ENCODE data around the gene NOL3. TPM values are rescaled to one million over a fixed set of nuclear protein-coding genes. Genes with fewer than 3 reads are reported as not detected.

NOL3 gene
- total RNA-seq, 1 experiment from 2014 or later = 49.8 TPM

GRCh38 chr16:67192781-67193361 lies 22.5 kb downstream of the NOL3 start:
- no peaks in the 10 kb centered on the region for H3K9me3 Mint-ChIP-seq (ENCODE audit: unreplicated experiment)
- ChIA-PET CTCF (interaction anchor here (0.6 to 1.1 kb wide), 9 partner anchors 10 to 288 kb away, joined by 3 to 4 read pairs (median 3); partner anchors contain the start of gene ATP6V0D1), POLR2A (interaction anchor here (0.6 to 2.6 kb wide), 12 partner anchors 10 to 75 kb away, joined by 3 to 12 read pairs (median 4); partner anchors contain the start of genes FBXL8, FHOD1, MATCAP1 and TMEM208)
- intact Hi-C loops (cut with micrococcal nuclease) = loop anchor here (2.0 kb wide), 1 partner anchor 86 kb away; the partner anchor contains the start of gene PLEKHG4
- TF ChIP-seq, protein P1, sequence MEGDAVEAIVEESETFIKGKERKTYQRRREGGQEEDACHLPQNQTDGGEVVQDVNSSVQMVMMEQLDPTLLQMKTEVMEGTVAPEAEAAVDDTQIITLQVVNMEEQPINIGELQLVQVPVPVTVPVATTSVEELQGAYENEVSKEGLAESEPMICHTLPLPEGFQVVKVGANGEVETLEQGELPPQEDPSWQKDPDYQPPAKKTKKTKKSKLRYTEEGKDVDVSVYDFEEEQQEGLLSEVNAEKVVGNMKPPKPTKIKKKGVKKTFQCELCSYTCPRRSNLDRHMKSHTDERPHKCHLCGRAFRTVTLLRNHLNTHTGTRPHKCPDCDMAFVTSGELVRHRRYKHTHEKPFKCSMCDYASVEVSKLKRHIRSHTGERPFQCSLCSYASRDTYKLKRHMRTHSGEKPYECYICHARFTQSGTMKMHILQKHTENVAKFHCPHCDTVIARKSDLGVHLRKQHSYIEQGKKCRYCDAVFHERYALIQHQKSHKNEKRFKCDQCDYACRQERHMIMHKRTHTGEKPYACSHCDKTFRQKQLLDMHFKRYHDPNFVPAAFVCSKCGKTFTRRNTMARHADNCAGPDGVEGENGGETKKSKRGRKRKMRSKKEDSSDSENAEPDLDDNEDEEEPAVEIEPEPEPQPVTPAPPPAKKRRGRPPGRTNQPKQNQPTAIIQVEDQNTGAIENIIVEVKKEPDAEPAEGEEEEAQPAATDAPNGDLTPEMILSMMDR (IDR thresholded peaks at IDR 0.05; ENCODE audit: unreplicated experiment) = no peak
- H3K27me3 Mint-ChIP-seq (ENCODE audit: insufficient read depth, unreplicated experiment) = no peaks in the 10 kb centered on the region
- DNase-seq (ENCODE audit: unreplicated experiment) = no peak
- no TSS peak for BruUV-seq (replicated peaks)
- peak overlapping the region; percentile 78 for H3K27ac Mint-ChIP-seq (ENCODE audit: low read depth, unreplicated experiment)
- peaks cover 36% of the 10 kb centered on the region for H3K36me3 Mint-ChIP-seq (ENCODE audit: insufficient read depth, unreplicated experiment)
- H3K4me3 Mint-ChIP-seq (ENCODE audit: unreplicated experiment) = peak overlapping the region; percentile 77
- H3K4me1 Mint-ChIP-seq (ENCODE audit: insufficient read depth, unreplicated experiment) = peaks cover 27% of the 10 kb centered on the region

DNA sequence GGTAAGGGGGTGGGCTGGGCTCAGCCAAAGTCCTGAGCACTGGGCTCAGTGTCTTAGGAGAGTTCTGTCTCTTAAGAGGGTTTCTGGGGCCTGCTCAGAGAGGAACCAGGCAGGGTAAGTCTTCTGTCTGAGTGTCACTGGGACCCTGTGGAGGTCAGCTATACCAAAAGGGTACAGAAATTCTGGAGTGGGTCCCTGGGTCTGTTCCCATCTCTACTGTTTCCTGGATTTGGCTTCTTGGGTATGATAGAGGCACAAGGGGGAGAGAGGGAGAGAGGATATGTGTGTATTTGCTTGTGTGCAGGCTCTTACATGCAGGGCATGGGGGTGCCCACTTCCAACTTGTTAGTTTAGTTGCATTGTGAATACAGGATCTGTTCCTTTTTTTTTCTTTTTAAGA lies 23.2 kb downstream of the NOL3 start:
- Mint-ChIP-seq H3K27ac (ENCODE audit: low read depth, unreplicated experiment) (no peak overlapping the region), H3K4me1 (ENCODE audit: insufficient read depth, unreplicated experiment) (peaks cover 34% of the 10 kb centered on the region), H3K4me3 (ENCODE audit: unreplicated experiment) (peak overlapping the region; percentile 77), H3K9me3 (ENCODE audit: unreplicated experiment) (no peaks in the 10 kb centered on the region), H3K27me3 (ENCODE audit: insufficient read depth, unreplicated experiment) (no peaks in the 10 kb centered on the region), H3K36me3 (ENCODE audit: insufficient read depth, unreplicated experiment) (peaks cover 42% of the 10 kb centered on the region)
- no TSS peak for BruUV-seq (replicated peaks)
- intact Hi-C loops (cut with micrococcal nuclease) = loop anchor here (2.0 kb wide), 1 partner anchor 85 kb away; the partner anchor contains the start of gene PLEKHG4
- POLR2A ChIA-PET = interaction anchor here (0.7 to 2.6 kb wide), 7 partner anchors 10 to 53 kb away, joined by 3 to 12 read pairs (median 8); partner anchors contain the start of genes FHOD1, MATCAP1 and TMEM208
- TF ChIP-seq, protein P1 (IDR thresholded peaks at IDR 0.05; ENCODE audit: unreplicated experiment) = no peak
- no peak for DNase-seq (ENCODE audit: unreplicated experiment)
- CTCF ChIA-PET = interaction anchor here (0.6 to 1.5 kb wide), 5 partner anchors 8 to 51 kb away, joined by 3 to 8 read pairs (median 3); no protein-coding TSS in a partner anchor

DNA sequence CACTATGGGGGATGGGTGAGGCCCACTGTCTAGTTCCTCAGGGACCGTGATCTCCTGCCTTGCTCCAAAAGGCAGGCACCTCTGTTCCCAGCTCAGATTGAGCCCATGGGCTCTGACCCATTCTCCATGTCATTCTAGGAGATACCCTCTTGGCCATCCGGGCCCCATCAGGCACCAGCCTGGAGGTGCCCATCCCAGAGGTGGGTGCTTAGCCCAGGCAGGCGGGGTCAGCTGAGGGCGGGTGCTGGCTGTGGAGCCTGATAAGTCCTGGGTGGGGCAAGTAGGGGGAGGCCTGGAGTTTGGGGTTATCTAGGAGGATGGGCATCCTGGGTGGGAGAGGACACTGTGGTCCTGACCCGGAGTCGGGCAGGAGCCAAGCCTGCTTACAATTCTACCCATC lies 23.9 kb downstream of the NOL3 start:
- no TSS peak for BruUV-seq (replicated peaks)
- TF ChIP-seq, protein P1 (IDR thresholded peaks at IDR 0.05; ENCODE audit: unreplicated experiment) = no peak
- ChIA-PET POLR2A (interaction anchor here (0.6 to 2.6 kb wide), 4 partner anchors 9 to 53 kb away, joined by 3 to 9 read pairs (median 4); partner anchors contain the start of gene FHOD1), CTCF (interaction anchor here (0.7 to 1.5 kb wide), 4 partner anchors 9 to 299 kb away, joined by 3 to 8 read pairs (median 3); no protein-coding TSS in a partner anchor)
- peaks cover 36% of the 10 kb centered on the region for H3K4me1 Mint-ChIP-seq (ENCODE audit: insufficient read depth, unreplicated experiment)
- no peak for DNase-seq (ENCODE audit: unreplicated experiment)
- intact Hi-C loops (cut with micrococcal nuclease) = no loop called here
- no peak overlapping the region for H3K27ac Mint-ChIP-seq (ENCODE audit: low read depth, unreplicated experiment)
- H3K36me3 Mint-ChIP-seq (ENCODE audit: insufficient read depth, unreplicated experiment) = peaks cover 42% of the 10 kb centered on the region
- no peaks in the 10 kb centered on the region for H3K9me3 Mint-ChIP-seq (ENCODE audit: unreplicated experiment)
- H3K4me3 Mint-ChIP-seq (ENCODE audit: unreplicated experiment) = peak overlapping the region; percentile 77
- H3K27me3 Mint-ChIP-seq (ENCODE audit: insufficient read depth, unreplicated experiment) = no peaks in the 10 kb centered on the region

- BruUV-seq (replicated peaks) = no TSS peak
- DNase-seq (ENCODE audit: unreplicated experiment) = no peak
- Mint-ChIP-seq H3K9me3 (ENCODE audit: unreplicated experiment) (no peaks in the 10 kb centered on the region), H3K4me3 (ENCODE audit: unreplicated experiment) (no peak overlapping the region), H3K27me3 (ENCODE audit: insufficient read depth, unreplicated experiment) (no peaks in the 10 kb centered on the region), H3K4me1 (ENCODE audit: insufficient read depth, unreplicated experiment) (peaks cover 43% of the 10 kb centered on the region), H3K36me3 (ENCODE audit: insufficient read depth, unreplicated experiment) (peaks cover 51% of the 10 kb centered on the region), H3K27ac (ENCODE audit: low read depth, unreplicated experiment) (peak overlapping the region; percentile 14)
- intact Hi-C loops (cut with micrococcal nuclease) = no loop called here
- POLR2A ChIA-PET = no interaction called here
- CTCF ChIA-PET = interaction anchor here (0.6 to 0.9 kb wide), 3 partner anchors 17 to 218 kb away, joined by 3 read pairs; no protein-coding TSS in a partner anchor
- TF ChIP-seq, protein P1 (IDR thresholded peaks at IDR 0.05; ENCODE audit: unreplicated experiment) = no peak
Observed at GRCh38 chr16:67195676-67196075, 25.3 kb downstream of the NOL3 start.
